Nephron progenitor cell (in vitro differentiated cells): ENCODE data around the gene CPM.
"Not testable (repeated sequence)": the region's sequence is repeated elsewhere in the genome, so short reads cannot be mapped to it uniquely, and the experiment has no call there.

Experiments used
- DNase-seq: peaks from one replicate; pipeline ENCODE4 v3.0.0; 2021
- H3K27ac Mint-ChIP-seq: 2 replicates; pipeline ENCODE4 v1.8.0; 2021; ENCODE audit warnings: mild to moderate bottlenecking, moderate library complexity, mixed read lengths
- H3K27me3 Mint-ChIP-seq: 2 replicates; pipeline ENCODE4 v1.8.0; 2021; ENCODE audit warnings: mild to moderate bottlenecking, low read depth, mixed read lengths; ENCODE audit not compliant: poor library complexity
- H3K36me3 Mint-ChIP-seq: 2 replicates; pipeline ENCODE4 v1.8.0; 2021; ENCODE audit warnings: low read depth, mixed read lengths
- H3K4me1 Mint-ChIP-seq: 2 replicates; pipeline ENCODE4 v1.8.0; 2021; ENCODE audit warnings: mixed read lengths
- H3K4me3 Mint-ChIP-seq: 2 replicates; pipeline ENCODE4 v1.8.0; 2021; ENCODE audit warnings: mild to moderate bottlenecking, moderate library complexity, mixed read lengths
- H3K9me3 Mint-ChIP-seq: 2 replicates; pipeline ENCODE4 v1.8.0; 2021; ENCODE audit warnings: mild to moderate bottlenecking, moderate library complexity, mixed read lengths
- TF ChIP-seq, protein P1 (sequence below): fragments of 200-600 bp; sonication (generic); IDR thresholded peaks from 2 replicates; pipeline ENCODE4 v1.5.0; 2021; ENCODE audit warnings: antibody characterized with exemption

The CPM gene

DNA sequence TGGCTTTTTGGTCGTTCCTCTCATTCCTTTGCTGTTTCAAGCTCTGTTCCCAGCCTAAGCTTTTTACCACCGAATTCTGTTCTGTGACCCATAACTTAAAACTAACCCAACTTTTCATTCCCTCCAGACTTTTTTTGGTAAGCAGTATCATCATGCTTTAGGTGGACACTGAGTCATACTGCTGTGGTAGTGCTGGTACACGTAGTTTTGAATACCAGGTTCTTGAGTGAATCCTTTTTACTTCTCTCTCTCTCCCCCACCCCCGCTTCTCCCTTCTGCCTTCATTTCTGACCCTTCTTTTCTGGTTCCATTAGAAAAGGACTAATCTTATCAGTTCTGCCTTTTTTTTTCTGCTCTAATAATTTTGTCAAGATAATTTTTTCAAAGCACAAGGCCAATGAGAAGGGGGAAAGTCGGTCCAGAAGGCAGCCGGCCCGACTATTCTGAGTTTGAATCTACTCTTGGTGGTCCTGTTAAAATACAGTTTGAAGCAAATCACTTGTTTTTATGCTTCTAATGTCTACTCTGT is 127.3 kb downstream of the CPM start:
- peaks cover 16% of the 10 kb centered on the region for H3K36me3 Mint-ChIP-seq
- DNase-seq: no peak
- H3K4me3 Mint-ChIP-seq: no peak overlapping the region
- H3K9me3 Mint-ChIP-seq: no peaks in the 10 kb centered on the region
- TF ChIP-seq, protein P1, sequence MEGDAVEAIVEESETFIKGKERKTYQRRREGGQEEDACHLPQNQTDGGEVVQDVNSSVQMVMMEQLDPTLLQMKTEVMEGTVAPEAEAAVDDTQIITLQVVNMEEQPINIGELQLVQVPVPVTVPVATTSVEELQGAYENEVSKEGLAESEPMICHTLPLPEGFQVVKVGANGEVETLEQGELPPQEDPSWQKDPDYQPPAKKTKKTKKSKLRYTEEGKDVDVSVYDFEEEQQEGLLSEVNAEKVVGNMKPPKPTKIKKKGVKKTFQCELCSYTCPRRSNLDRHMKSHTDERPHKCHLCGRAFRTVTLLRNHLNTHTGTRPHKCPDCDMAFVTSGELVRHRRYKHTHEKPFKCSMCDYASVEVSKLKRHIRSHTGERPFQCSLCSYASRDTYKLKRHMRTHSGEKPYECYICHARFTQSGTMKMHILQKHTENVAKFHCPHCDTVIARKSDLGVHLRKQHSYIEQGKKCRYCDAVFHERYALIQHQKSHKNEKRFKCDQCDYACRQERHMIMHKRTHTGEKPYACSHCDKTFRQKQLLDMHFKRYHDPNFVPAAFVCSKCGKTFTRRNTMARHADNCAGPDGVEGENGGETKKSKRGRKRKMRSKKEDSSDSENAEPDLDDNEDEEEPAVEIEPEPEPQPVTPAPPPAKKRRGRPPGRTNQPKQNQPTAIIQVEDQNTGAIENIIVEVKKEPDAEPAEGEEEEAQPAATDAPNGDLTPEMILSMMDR: no peak
- no peak overlapping the region for H3K27ac Mint-ChIP-seq
- H3K27me3 Mint-ChIP-seq: no peaks in the 10 kb centered on the region
- peaks cover 23% of the 10 kb centered on the region for H3K4me1 Mint-ChIP-seq

DNA sequence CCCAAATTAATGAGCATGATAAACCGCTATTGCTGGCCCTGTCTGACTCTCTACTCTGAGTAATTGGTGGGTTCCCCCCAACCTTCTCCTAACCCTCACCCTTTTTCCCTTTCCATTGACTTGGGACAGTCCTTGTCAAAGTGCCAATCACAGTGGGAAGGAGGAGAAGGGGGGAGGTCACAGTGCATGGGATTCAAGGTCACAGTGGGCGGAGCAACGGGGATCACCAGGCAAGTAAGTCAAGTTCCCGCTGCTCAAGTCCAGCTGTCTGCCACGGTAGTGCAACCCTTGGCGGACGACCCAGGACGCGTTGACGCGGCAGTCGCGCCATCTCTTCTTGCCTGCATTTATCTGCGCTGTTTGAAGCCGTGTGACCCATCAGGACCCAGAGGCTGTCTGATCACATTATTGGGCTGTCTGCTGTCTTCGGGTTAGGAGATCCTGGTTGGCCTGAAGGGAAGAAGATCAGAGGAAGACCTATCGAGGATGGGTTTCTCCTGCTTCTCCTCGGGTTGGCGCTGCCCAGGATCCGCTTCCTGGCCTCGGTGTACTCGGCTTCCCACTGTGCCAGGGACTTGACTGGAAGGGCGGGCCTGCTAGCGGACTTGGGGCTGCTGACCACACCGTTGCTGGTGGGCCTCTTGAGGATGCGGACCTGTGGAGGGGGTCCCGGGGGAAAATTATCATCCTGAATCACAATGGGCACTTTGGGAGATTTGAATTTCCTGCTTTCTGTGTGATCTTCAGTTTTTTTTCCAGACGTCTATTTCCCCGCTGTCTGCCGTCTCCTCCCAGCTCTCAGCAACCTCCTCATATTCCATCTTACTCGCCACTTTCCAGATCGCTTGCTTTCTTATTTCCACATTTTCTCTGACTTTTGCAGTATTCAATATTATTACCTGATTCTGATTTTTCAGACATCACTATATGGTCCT is 128.0 kb downstream of the CPM start:
- H3K36me3 Mint-ChIP-seq: peaks cover 13% of the 10 kb centered on the region
- TF ChIP-seq, protein P1: no peak
- H3K4me1 Mint-ChIP-seq: peaks cover 23% of the 10 kb centered on the region
- no peak overlapping the region for H3K27ac Mint-ChIP-seq
- H3K27me3 Mint-ChIP-seq: peaks cover 3% of the 10 kb centered on the region
- no peak for DNase-seq
- H3K9me3 Mint-ChIP-seq: no peaks in the 10 kb centered on the region
- no peak overlapping the region for H3K4me3 Mint-ChIP-seq

GRCh38 chr12:68803948-68804656 is 128.9 kb downstream of the CPM start:
- Mint-ChIP-seq H3K4me3 (no peak overlapping the region), H3K9me3 (no peaks in the 10 kb centered on the region), H3K27ac (no peak overlapping the region), H3K36me3 (peaks cover 4% of the 10 kb centered on the region), H3K27me3 (peaks cover 4% of the 10 kb centered on the region), H3K4me1 (peaks cover 21% of the 10 kb centered on the region)
- DNase-seq: no peak
- TF ChIP-seq, protein P1: no peak

- not testable (repeated sequence) for H3K9me3 Mint-ChIP-seq, DNase-seq, H3K27ac Mint-ChIP-seq, H3K36me3 Mint-ChIP-seq, H3K27me3 Mint-ChIP-seq, H3K4me3 Mint-ChIP-seq
- peaks cover 16% of the 10 kb centered on the region for H3K4me1 Mint-ChIP-seq
Observed at GRCh38 chr12:68802911-68803651, 129.9 kb downstream of the CPM start.

GRCh38 chr12:68802372-68802745 is 130.6 kb downstream of the CPM start:
- not testable (repeated sequence) for H3K4me3 Mint-ChIP-seq

More at GRCh38 chr12:68802372-68802745, 130.6 kb downstream of the CPM start:
- not testable (repeated sequence) for H3K27me3 Mint-ChIP-seq, H3K36me3 Mint-ChIP-seq, DNase-seq, H3K9me3 Mint-ChIP-seq, H3K27ac Mint-ChIP-seq
- peaks cover 16% of the 10 kb centered on the region for H3K4me1 Mint-ChIP-seq
